H1 (cell line): ENCODE measurements around the gene SOX1. TPM values are rescaled to one million over a fixed set of nuclear protein-coding genes. Genes with fewer than 3 reads are reported as not detected.
A peak's percentile ranks its signal among the peaks of the same experiment; 100 is the strongest.

Source experiments
- CTCF ChIA-PET: fragments of 300-600 bp; sonication (Branson Sonifier 250); formaldehyde crosslinking; loops from one replicate; lab custom pipeline; 2021; ENCODE audit not compliant: partially characterized antibody; lab: Charles Lee
- POLR2A ChIA-PET: fragments of 300-600 bp; sonication (Branson Sonifier 250); formaldehyde crosslinking; loops from one replicate; lab custom pipeline; 2021; ENCODE audit warnings: inconsistent platforms; ENCODE audit not compliant: partially characterized antibody; lab: Charles Lee
- DNase-seq, 2 experiments: peaks; one replicate each; pipeline versions ENCODE4 v3.0.0 to v3.0.0-alpha.2; 2010 to 2022; ENCODE audit warnings: low spot score in 2 of 2, low read depth in 1 of 2, mixed read lengths in 1 of 2
- FAIRE-seq: peaks from 2 replicates; lab custom pipeline; 2011; peaks lifted over from hg19 to GRCh38; lab: Jason Lieb, UNC
- H2AFZ ChIP-seq: 2 replicates; pipeline ENCODE4 v1.8.1; 2012; ENCODE audit warnings: low read length, inconsistent platforms
- H2AK5ac ChIP-seq: 2 replicates; pipeline ENCODE4 v1.6.1; 2013; ENCODE audit warnings: low read depth, low read length
- H2BK120ac ChIP-seq: replicated peaks from 2 replicates; pipeline ENCODE3; 2013; ENCODE audit warnings: low read depth, low read length, inconsistent platforms
- H2BK12ac ChIP-seq: 2 replicates; pipeline ENCODE4 v1.6.1; 2013; ENCODE audit warnings: low read depth, low read length
- H2BK15ac ChIP-seq: 2 replicates; pipeline ENCODE4 v1.6.1; 2013; ENCODE audit warnings: low read length
- H2BK20ac ChIP-seq: 2 replicates; pipeline ENCODE4 v1.6.1; 2013; ENCODE audit warnings: low read length
- H2BK5ac ChIP-seq: 2 replicates; pipeline ENCODE4 v1.6.1; 2013; ENCODE audit warnings: low read depth, low read length
- H3K14ac ChIP-seq: 2 replicates; pipeline ENCODE4 v1.6.1; 2013; ENCODE audit warnings: inconsistent platforms; ENCODE audit not compliant: insufficient read length
- H3K18ac ChIP-seq: 2 replicates; pipeline ENCODE4 v1.6.1; 2013; ENCODE audit warnings: low read length; ENCODE audit errors: extremely low read depth
- H3K23ac ChIP-seq: 2 replicates; pipeline ENCODE4 v1.6.1; 2013; ENCODE audit warnings: inconsistent platforms; ENCODE audit not compliant: insufficient read length
- H3K23me2 ChIP-seq: 2 replicates; pipeline ENCODE4 v1.6.1; 2013; ENCODE audit warnings: low read depth, low read length
- H3K27ac ChIP-seq: 2 replicates; pipeline ENCODE4 v1.6.1; 2011; ENCODE audit warnings: low read depth, low read length, inconsistent platforms
- H3K27me3 ChIP-seq, 4 experiments: replicated peaks in 1 of 4; 1 replicate in 1 of 4; 2 replicates in 3 of 4; pipeline versions ENCODE4 v1.6.1 to v1.8.1; 2011 to 2013; ENCODE audit warnings: low read length in 3 of 4, mild to moderate bottlenecking in 3 of 4, inconsistent platforms in 2 of 4, mixed read lengths in 2 of 4, moderate library complexity in 1 of 4; ENCODE audit not compliant: control insufficient read depth in 3 of 4, insufficient read depth in 3 of 4; ENCODE audit errors: extremely low read depth in 1 of 4
- H3K36me3 ChIP-seq, 4 experiments: 2 replicates each; pipeline versions ENCODE4 v1.6.1 to v1.8.1; 2011 to 2013; ENCODE audit warnings: mild to moderate bottlenecking in 4 of 4, low read length in 3 of 4, moderate library complexity in 2 of 4, control low read depth in 1 of 4, inconsistent platforms in 1 of 4; ENCODE audit not compliant: insufficient read depth in 4 of 4, control insufficient read depth in 2 of 4
- H3K4ac ChIP-seq: replicated peaks from 2 replicates; pipeline ENCODE3; 2013; ENCODE audit warnings: low read length, low read depth, mixed read lengths, inconsistent platforms; ENCODE audit not compliant: insufficient read length
- H3K4me1 ChIP-seq, 4 experiments: replicated peaks in 1 of 4; 1 replicate in 1 of 4; 2 replicates in 3 of 4; pipeline versions ENCODE4 v1.6.1 to v1.8.1; 2011 to 2013; ENCODE audit warnings: low read length in 3 of 4, inconsistent platforms in 2 of 4, mixed read lengths in 1 of 4; ENCODE audit not compliant: insufficient read depth in 4 of 4, control insufficient read depth in 3 of 4
- H3K4me2 ChIP-seq, 2 experiments: 2 replicates each; pipeline versions ENCODE4 v1.6.1 to v1.8.1; 2011 to 2013; ENCODE audit warnings: low read depth in 2 of 2, low read length in 2 of 2, control low read depth in 1 of 2, inconsistent platforms in 1 of 2, mild to moderate bottlenecking in 1 of 2; ENCODE audit not compliant: insufficient read depth in 1 of 2
- H3K4me3 ChIP-seq, 4 experiments: fragments of 200-600, 300-600 bp in 1 of 4; sonication (generic), shearing (Covaris generic), sonication (Bioruptor Twin) in 1 of 4; 2 replicates each; pipeline versions ENCODE4 v1.5.1 to v1.8.1; 2011 to 2016; ENCODE audit warnings: low read length in 4 of 4, low read depth in 3 of 4, control low read depth in 2 of 4, inconsistent platforms in 2 of 4, mild to moderate bottlenecking in 2 of 4, mixed read lengths in 1 of 4, moderate library complexity in 1 of 4; ENCODE audit not compliant: insufficient read depth in 2 of 4; ENCODE audit errors: extremely low read depth in 1 of 4
- H3K56ac ChIP-seq: replicated peaks from 2 replicates; pipeline ENCODE3; 2013; ENCODE audit warnings: low read depth, mild to moderate bottlenecking, mixed read lengths, low read length, inconsistent platforms; ENCODE audit not compliant: insufficient read length
- H3K79me1 ChIP-seq: 2 replicates; pipeline ENCODE4 v1.6.1; 2013; ENCODE audit warnings: low read depth, low read length, control low read depth
- H3K79me2 ChIP-seq, 2 experiments: 2 replicates each; pipeline versions ENCODE4 v1.6.1 to v1.8.1; 2012 to 2013; ENCODE audit warnings: low read length in 2 of 2, mild to moderate bottlenecking in 2 of 2, inconsistent platforms in 1 of 2; ENCODE audit not compliant: insufficient read depth in 2 of 2, control insufficient read depth in 1 of 2
- H3K9ac ChIP-seq, 4 experiments: replicated peaks in 1 of 4; 1 replicate in 1 of 4; 2 replicates in 3 of 4; pipeline versions ENCODE4 v1.6.1 to v1.8.1; 2011 to 2013; ENCODE audit warnings: low read depth in 3 of 4, low read length in 3 of 4, control low read depth in 2 of 4, mild to moderate bottlenecking in 2 of 4, moderate library complexity in 2 of 4, inconsistent platforms in 1 of 4; ENCODE audit errors: extremely low read depth in 1 of 4
- H3K9me3 ChIP-seq, 2 experiments: 2 replicates each; pipeline versions ENCODE4 v1.6.1 to v1.8.1; 2012 to 2013; ENCODE audit warnings: mild to moderate bottlenecking in 2 of 2, moderate library complexity in 2 of 2, control low read depth in 1 of 2, inconsistent platforms in 1 of 2, low read depth in 1 of 2, low read length in 1 of 2, mixed read lengths in 1 of 2; ENCODE audit not compliant: insufficient read depth in 2 of 2
- H4K20me1 ChIP-seq, 2 experiments: replicated peaks in 1 of 2; 2 replicates each; pipeline versions ENCODE3 to v1.8.1; 2011 to 2013; ENCODE audit warnings: inconsistent platforms in 2 of 2, low read length in 2 of 2, mild to moderate bottlenecking in 1 of 2; ENCODE audit not compliant: insufficient read depth in 2 of 2, control insufficient read depth in 1 of 2
- H4K5ac ChIP-seq: 2 replicates; pipeline ENCODE4 v1.6.1; 2013; ENCODE audit warnings: low read length, low read depth, mixed read lengths, inconsistent platforms; ENCODE audit not compliant: insufficient read length
- H4K8ac ChIP-seq: 2 replicates; pipeline ENCODE4 v1.8.0; 2013; ENCODE audit warnings: mild to moderate bottlenecking, moderate library complexity, low read length, inconsistent platforms; ENCODE audit not compliant: insufficient read depth; ENCODE audit errors: extremely low read depth
- H4K91ac ChIP-seq: replicated peaks from 2 replicates; pipeline ENCODE3; 2013; ENCODE audit warnings: low read length, mixed read lengths, inconsistent platforms; ENCODE audit not compliant: insufficient read length
- EZH2 ChIP-seq: fragments of 200-600 bp; sonication (generic); IDR thresholded peaks from 2 replicates; pipeline ENCODE4 v1.7.1; 2012; ENCODE audit warnings: low read depth, mild to moderate bottlenecking, moderate library complexity, low read length, inconsistent platforms; ENCODE audit not compliant: severe bottlenecking
- HDAC2 ChIP-seq, 2 experiments: fragments of 300-600 bp in 1 of 2; sonication (generic) in 1 of 2; IDR thresholded peaks; 2 replicates each; pipeline ENCODE4 v1.6.1; 2011 to 2012; ENCODE audit warnings: low read depth in 2 of 2, low read length in 2 of 2, mild to moderate bottlenecking in 2 of 2, moderate library complexity in 2 of 2, borderline replicate concordance in 1 of 2, inconsistent platforms in 1 of 2
- NRF1 ChIP-seq: IDR thresholded peaks from 2 replicates; pipeline ENCODE4 v1.6.1; 2011; ENCODE audit warnings: mild to moderate bottlenecking, low read depth, low read length, improper control_type of control experiment
- PHF8 ChIP-seq: fragments of 200-600 bp; sonication (generic); conservative IDR thresholded peaks from 2 replicates; pipeline ENCODE4 v1.7.1; 2012; ENCODE audit warnings: low read depth, mild to moderate bottlenecking, inconsistent platforms, low read length, moderate library complexity
- POU5F1 ChIP-seq: IDR thresholded peaks from 2 replicates; pipeline ENCODE4 v1.6.1; 2011; ENCODE audit warnings: low read depth, mild to moderate bottlenecking, low read length, moderate library complexity
- RXRA ChIP-seq: IDR thresholded peaks from 2 replicates; pipeline ENCODE4 v1.6.1; 2011; ENCODE audit warnings: low read depth, mild to moderate bottlenecking, low read length, moderate library complexity; ENCODE audit not compliant: insufficient read depth
- SAP30 ChIP-seq: fragments of 300-600 bp; sonication (generic); IDR thresholded peaks from 2 replicates; pipeline ENCODE4 v1.7.1; 2012; ENCODE audit warnings: low read length, moderate library complexity, mild to moderate bottlenecking, inconsistent platforms; ENCODE audit not compliant: insufficient read depth, insufficient replicate concordance
- SRF ChIP-seq: IDR thresholded peaks from 2 replicates; pipeline ENCODE4 v1.6.1; 2011; ENCODE audit warnings: mild to moderate bottlenecking, low read depth, low read length, moderate library complexity
- TBP ChIP-seq: IDR thresholded peaks from 2 replicates; pipeline ENCODE4 v1.6.1; 2011; ENCODE audit warnings: low read depth, low read length, improper control_type of control experiment
- WGBS, 2 experiments: shearing (Covaris generic) in 1 of 2; methylation state at CpG; one replicate each; pipeline versions ENCODE4 v1.1.6 to v1.1.7; 2013 to 2015; ENCODE audit warnings: low lambda C conversion rate in 2 of 2, mixed read lengths in 2 of 2, inconsistent platforms in 1 of 2, low coverage in 1 of 2, missing lambda C conversion rate in 1 of 2; ENCODE audit not compliant: insufficient replicate concordance in 2 of 2, insufficient coverage in 1 of 2, insufficient read length in 1 of 2; ENCODE audit errors: extremely low coverage in 1 of 2, missing lambda C conversion rate in 1 of 2; 5-methylcytosine and 5-hydroxymethylcytosine counted together
- polyA plus RNA-seq, 7 experiments: library from polyadenylated mRNA; depleted of rRNA in 3 of 7; stranded (reverse) in 5 of 7; unstranded in 2 of 7; fragments of >200 nt in 5 of 7; fragments of 200-250 nt in 2 of 7; gene quantifications; 1 replicate in 5 of 7; 2 replicates in 1 of 7; 4 replicates in 1 of 7; pipeline versions ENCODE4 v1.2.1 to v1.2.3, GENCODE V29; 2011 to 2013; ENCODE audit warnings: missing spikeins in 2 of 7, mixed read lengths in 2 of 7
- total RNA-seq: library from RNA; stranded (reverse); fragmentation: NEBNext Ultra II Directional; extraction: Animal tissue kit (Norgen Biotek cat#: 25700); gene quantifications from 2 replicates; pipeline ENCODE4 v1.2.1, GENCODE V29; 2021
- TF ChIP-seq, protein P1 (sequence below): IDR thresholded peaks from 2 replicates; pipeline ENCODE4 v1.6.1; 2011; ENCODE audit warnings: low read depth, mild to moderate bottlenecking, low read length; ENCODE audit not compliant: insufficient read depth

The SOX1 gene
- total and polyA plus RNA-seq, 2 of the 8 experiments (the other 6 are each of a cell fraction or from before 2014, with no cell fraction given), result 0.03 to 0.09 TPM

DNA sequence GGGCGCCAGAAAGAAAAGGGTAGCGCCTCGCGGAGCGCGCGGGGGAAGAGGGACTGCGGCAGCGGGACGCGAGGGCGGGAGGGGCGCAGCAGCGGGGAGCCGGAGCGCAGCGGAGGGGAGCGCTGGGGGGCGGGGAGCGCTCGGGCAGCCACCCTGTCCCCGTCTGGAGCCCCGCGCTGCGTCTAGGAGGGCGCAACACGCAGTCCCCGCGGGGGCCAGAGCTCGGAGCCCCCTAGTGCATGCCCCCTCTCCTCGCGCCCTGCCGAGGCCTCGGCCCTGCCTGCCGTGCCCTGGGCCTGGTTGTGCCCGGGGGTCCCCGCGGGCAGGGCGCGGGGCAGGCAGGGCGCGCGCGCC is 37.9 kb downstream of the SOX1 start:
- no peak overlapping the region for H3K9ac ChIP-seq
- no peak overlapping the region for H4K5ac ChIP-seq
- H4K20me1 ChIP-seq, result no peaks in the 10 kb centered on the region
- H3K23me2 ChIP-seq, result peaks cover 27% of the 10 kb centered on the region
- no peak overlapping the region for H3K56ac ChIP-seq
- H2AK5ac ChIP-seq, result no peak overlapping the region
- no peak for DNase-seq
- no peak overlapping the region; the same call in 1 of the 2 replicates for H3K18ac ChIP-seq
- no peak overlapping the region for H2BK5ac ChIP-seq
- no peak overlapping the region for H3K4ac ChIP-seq
- H3K23ac ChIP-seq, result no peak overlapping the region
- H3K9me3 ChIP-seq, result no peaks in the 10 kb centered on the region
- peak overlapping the region; percentile 31 to 62 (median 50) for H3K4me3 ChIP-seq
- H3K36me3 ChIP-seq, result no peaks in the 10 kb centered on the region
- no peak overlapping the region for H4K91ac ChIP-seq
- no peak overlapping the region; the same call in 1 of the 2 replicates for H2BK15ac ChIP-seq
- H3K27me3 ChIP-seq, result peaks cover 31 to 81% (median 75%) of the 10 kb centered on the region in 4 experiments
- CTCF ChIA-PET, result interaction anchor here (1.0 to 1.1 kb wide), 2 partner anchors 12 to 339 kb away, joined by 3 to 6 read pairs; no protein-coding TSS in a partner anchor
- WGBS, 2 experiments, result 2% methylated on average over 11 of the region's 44 CpGs; no CpG with 5 or more reads in 1 of the 2 experiments
- H4K8ac ChIP-seq, result no peak overlapping the region; the same call in 1 of the 2 replicates
- peaks cover 0 to 33% (median 14%) of the 10 kb centered on the region in 4 experiments; a peak in 6 of 7 replicates for H3K4me1 ChIP-seq
- H3K79me2 ChIP-seq, result no peaks in the 10 kb centered on the region
- peak overlapping the region; percentile 93 to 97 for H3K4me2 ChIP-seq
- H3K27ac ChIP-seq, result no peak overlapping the region
- no peak for TF ChIP-seq POU5F1
- no peak for TF ChIP-seq SAP30
- TF ChIP-seq TBP, result no peak
- TF ChIP-seq, protein P1, sequence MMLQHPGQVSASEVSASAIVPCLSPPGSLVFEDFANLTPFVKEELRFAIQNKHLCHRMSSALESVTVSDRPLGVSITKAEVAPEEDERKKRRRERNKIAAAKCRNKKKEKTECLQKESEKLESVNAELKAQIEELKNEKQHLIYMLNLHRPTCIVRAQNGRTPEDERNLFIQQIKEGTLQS, result no peak
- no peak for TF ChIP-seq RXRA
- no peak for TF ChIP-seq HDAC2 (IDR thresholded peaks at IDR 0.05; ENCODE audit: borderline replicate concordance in 1 of 2, low read depth in 2 of 2, low read length in 2 of 2)
- no peak for TF ChIP-seq SRF
- TF ChIP-seq NRF1, result no peak
- 0 out of 2 replicates have a peak, but pooled peaks have one; percentile 5 for TF ChIP-seq PHF8
- TF ChIP-seq EZH2, result peak; percentile 60
- TF ChIP-seq, all 59 proteins: peak for 2
- Histone ChIP-seq H2AFZ (no peak overlapping the region), H3K14ac (no peak overlapping the region), H3K79me1 (no peaks in the 10 kb centered on the region), H2BK20ac (no peak overlapping the region), H2BK12ac (0 out of 2 replicates have a peak overlapping the region, but pooled peaks have one; percentile 86), H2BK120ac (no peak overlapping the region)
- POLR2A ChIA-PET, result interaction anchor here (0.6 kb wide), 1 partner anchor 49 kb away, joined by 4 read pairs; no protein-coding TSS in a partner anchor
- FAIRE-seq, result no peak
